ENCODE data around the gene ZNRF2. TPM values are rescaled to one million over a fixed set of nuclear protein-coding genes. Genes with fewer than 3 reads are reported as not detected.

Gene ZNRF2
- total RNA-seq, 1 experiment from 2014 or later: 22.1 TPM

DNA sequence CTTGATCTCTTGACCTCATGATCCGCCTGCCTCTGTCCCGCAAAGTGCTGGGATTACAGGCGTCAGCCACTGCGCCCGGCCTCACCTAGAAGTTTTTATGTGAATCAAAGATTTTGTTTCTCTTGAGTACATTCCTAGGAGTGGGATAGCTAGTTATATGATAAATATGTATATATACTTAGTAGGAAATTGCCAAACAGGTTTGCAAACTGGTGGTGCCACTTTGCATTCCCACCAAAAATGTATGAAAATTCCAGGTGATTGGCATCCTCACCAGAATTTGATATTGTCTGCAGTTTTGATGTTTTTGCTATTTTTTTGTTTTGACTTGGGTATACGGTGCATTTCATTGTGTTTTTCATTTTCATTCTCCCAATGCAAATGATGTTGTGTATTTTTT, 107.4 kb downstream of the ZNRF2 start:
- DNase-seq (ENCODE audit: low read depth, low spot score) (no peak), ATAC-seq (no peak)
- intact Hi-C loops (cut with micrococcal nuclease; ENCODE audit: unreplicated experiment) (no loop called here), in situ Hi-C loops (cut with HindIII; ENCODE audit: low pct_unique_long_range_greater_than_20kb, low sequenced_read_pairs) (no loop called here)
- no peak for TF ChIP-seq POLR2AphosphoS5 (IDR thresholded peaks at IDR 0.05; ENCODE audit: low read depth, low read length)
- TF ChIP-seq, protein P1, sequence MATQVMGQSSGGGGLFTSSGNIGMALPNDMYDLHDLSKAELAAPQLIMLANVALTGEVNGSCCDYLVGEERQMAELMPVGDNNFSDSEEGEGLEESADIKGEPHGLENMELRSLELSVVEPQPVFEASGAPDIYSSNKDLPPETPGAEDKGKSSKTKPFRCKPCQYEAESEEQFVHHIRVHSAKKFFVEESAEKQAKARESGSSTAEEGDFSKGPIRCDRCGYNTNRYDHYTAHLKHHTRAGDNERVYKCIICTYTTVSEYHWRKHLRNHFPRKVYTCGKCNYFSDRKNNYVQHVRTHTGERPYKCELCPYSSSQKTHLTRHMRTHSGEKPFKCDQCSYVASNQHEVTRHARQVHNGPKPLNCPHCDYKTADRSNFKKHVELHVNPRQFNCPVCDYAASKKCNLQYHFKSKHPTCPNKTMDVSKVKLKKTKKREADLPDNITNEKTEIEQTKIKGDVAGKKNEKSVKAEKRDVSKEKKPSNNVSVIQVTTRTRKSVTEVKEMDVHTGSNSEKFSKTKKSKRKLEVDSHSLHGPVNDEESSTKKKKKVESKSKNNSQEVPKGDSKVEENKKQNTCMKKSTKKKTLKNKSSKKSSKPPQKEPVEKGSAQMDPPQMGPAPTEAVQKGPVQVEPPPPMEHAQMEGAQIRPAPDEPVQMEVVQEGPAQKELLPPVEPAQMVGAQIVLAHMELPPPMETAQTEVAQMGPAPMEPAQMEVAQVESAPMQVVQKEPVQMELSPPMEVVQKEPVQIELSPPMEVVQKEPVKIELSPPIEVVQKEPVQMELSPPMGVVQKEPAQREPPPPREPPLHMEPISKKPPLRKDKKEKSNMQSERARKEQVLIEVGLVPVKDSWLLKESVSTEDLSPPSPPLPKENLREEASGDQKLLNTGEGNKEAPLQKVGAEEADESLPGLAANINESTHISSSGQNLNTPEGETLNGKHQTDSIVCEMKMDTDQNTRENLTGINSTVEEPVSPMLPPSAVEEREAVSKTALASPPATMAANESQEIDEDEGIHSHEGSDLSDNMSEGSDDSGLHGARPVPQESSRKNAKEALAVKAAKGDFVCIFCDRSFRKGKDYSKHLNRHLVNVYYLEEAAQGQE (IDR thresholded peaks at IDR 0.05; ENCODE audit: insufficient read depth in 1 of 2, low read depth in 2 of 2, low read length in 1 of 2): no peak
- TF ChIP-seq SIN3A (IDR thresholded peaks at IDR 0.05; ENCODE audit: borderline replicate concordance, insufficient read depth, low read depth, low read length): no peak
- TF ChIP-seq TCF7L2 (IDR thresholded peaks at IDR 0.05; ENCODE audit: low read depth, low read length): no peak
- TF ChIP-seq, protein P2, sequence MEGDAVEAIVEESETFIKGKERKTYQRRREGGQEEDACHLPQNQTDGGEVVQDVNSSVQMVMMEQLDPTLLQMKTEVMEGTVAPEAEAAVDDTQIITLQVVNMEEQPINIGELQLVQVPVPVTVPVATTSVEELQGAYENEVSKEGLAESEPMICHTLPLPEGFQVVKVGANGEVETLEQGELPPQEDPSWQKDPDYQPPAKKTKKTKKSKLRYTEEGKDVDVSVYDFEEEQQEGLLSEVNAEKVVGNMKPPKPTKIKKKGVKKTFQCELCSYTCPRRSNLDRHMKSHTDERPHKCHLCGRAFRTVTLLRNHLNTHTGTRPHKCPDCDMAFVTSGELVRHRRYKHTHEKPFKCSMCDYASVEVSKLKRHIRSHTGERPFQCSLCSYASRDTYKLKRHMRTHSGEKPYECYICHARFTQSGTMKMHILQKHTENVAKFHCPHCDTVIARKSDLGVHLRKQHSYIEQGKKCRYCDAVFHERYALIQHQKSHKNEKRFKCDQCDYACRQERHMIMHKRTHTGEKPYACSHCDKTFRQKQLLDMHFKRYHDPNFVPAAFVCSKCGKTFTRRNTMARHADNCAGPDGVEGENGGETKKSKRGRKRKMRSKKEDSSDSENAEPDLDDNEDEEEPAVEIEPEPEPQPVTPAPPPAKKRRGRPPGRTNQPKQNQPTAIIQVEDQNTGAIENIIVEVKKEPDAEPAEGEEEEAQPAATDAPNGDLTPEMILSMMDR (IDR thresholded peaks at IDR 0.05): no peak
- Histone ChIP-seq H3K27ac (ENCODE audit: low read length) (no peak overlapping the region), H3K9me3 (ENCODE audit: control insufficient read depth, insufficient read depth, low read depth, low read length) (no peaks in the 10 kb centered on the region), H3K4me1 (ENCODE audit: control insufficient read depth, insufficient read depth, low read length) (no peaks in the 10 kb centered on the region), H3K4me3 (ENCODE audit: low read depth in 2 of 2, low read length in 2 of 2) (no peak overlapping the region), H3K36me3 (ENCODE audit: control insufficient read depth, insufficient read depth, low read length) (no peaks in the 10 kb centered on the region), H3K27me3 (ENCODE audit: control insufficient read depth, insufficient read depth, low read length) (no peaks in the 10 kb centered on the region)
- POLR2A ChIA-PET: no interaction called here
- no TSS peak for BruUV-seq (replicated peaks)
- CTCF ChIA-PET: no interaction called here

DNA sequence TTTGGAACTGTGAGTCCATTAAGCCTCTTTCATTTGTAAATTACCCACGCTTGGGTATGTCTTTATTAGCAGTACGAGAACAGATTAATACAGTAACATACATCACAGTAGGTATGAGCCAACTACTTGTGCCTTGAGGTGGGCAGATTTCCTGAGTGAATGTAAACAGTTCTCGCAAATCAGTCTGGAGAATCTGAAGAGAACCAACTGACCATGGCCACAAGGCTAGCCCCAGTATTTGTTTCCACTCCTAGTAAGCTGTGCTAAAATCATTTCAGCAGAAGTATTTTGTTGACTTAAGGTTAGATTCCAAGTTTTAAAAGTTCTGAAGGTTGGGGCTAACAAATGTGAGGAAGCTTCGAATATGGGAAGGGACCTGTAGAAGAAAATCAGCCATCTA, 111.3 kb downstream of the ZNRF2 start:
- POLR2A ChIA-PET: no interaction called here
- CTCF ChIA-PET: no interaction called here
- Histone ChIP-seq H3K4me1 (ENCODE audit: control insufficient read depth, insufficient read depth, low read length) (no peaks in the 10 kb centered on the region), H3K27ac (ENCODE audit: low read length) (no peak overlapping the region), H3K27me3 (ENCODE audit: control insufficient read depth, insufficient read depth, low read length) (no peaks in the 10 kb centered on the region), H3K9me3 (ENCODE audit: control insufficient read depth, insufficient read depth, low read depth, low read length) (no peaks in the 10 kb centered on the region), H3K4me3 (ENCODE audit: low read depth in 2 of 2, low read length in 2 of 2) (no peak overlapping the region), H3K36me3 (ENCODE audit: control insufficient read depth, insufficient read depth, low read length) (no peaks in the 10 kb centered on the region)
- in situ Hi-C loops (cut with HindIII; ENCODE audit: low pct_unique_long_range_greater_than_20kb, low sequenced_read_pairs): no loop called here
- ATAC-seq: no peak
- intact Hi-C loops (cut with micrococcal nuclease; ENCODE audit: unreplicated experiment): no loop called here
- TF ChIP-seq POLR2AphosphoS5 (IDR thresholded peaks at IDR 0.05; ENCODE audit: low read depth, low read length) (no peak), SIN3A (IDR thresholded peaks at IDR 0.05; ENCODE audit: borderline replicate concordance, insufficient read depth, low read depth, low read length) (no peak), TCF7L2 (IDR thresholded peaks at IDR 0.05; ENCODE audit: low read depth, low read length) (no peak)
- TF ChIP-seq, protein P2 (IDR thresholded peaks at IDR 0.05): no peak
- TF ChIP-seq, protein P1 (IDR thresholded peaks at IDR 0.05; ENCODE audit: insufficient read depth in 1 of 2, low read depth in 2 of 2, low read length in 1 of 2): no peak
- no TSS peak for BruUV-seq (replicated peaks)
- no peak for DNase-seq (ENCODE audit: low read depth, low spot score)

All from Panc1 (cell line).